KMS-11 (cell line): ENCODE results near the gene CAMTA2.

ENCODE experiments used
- H2AFZ ChIP-seq: fragments of 200-600 bp; sonication (generic); 2 replicates; pipeline ENCODE4 v1.6.1; 2016; ENCODE audit warnings: antibody characterized with exemption, mixed run types, low read depth
- H3K27ac ChIP-seq: fragments of 200-600 bp; sonication (generic); 2 replicates; pipeline ENCODE4 v1.6.1; 2016; ENCODE audit warnings: mild to moderate bottlenecking, mixed run types
- H3K27me3 ChIP-seq: fragments of 200-600 bp; sonication (generic); 2 replicates; pipeline ENCODE4 v1.6.1; 2017; ENCODE audit warnings: mild to moderate bottlenecking, low read depth, mixed run types, moderate library complexity; ENCODE audit not compliant: insufficient read depth
- H3K36me3 ChIP-seq: fragments of 200-600 bp; sonication (generic); 2 replicates; pipeline ENCODE4 v1.6.1; 2017; ENCODE audit warnings: mild to moderate bottlenecking, mixed run types; ENCODE audit not compliant: insufficient read depth
- H3K4me1 ChIP-seq: fragments of 200-600 bp; sonication (generic); 2 replicates; pipeline ENCODE4 v1.6.1; 2016; ENCODE audit warnings: mild to moderate bottlenecking, low read depth, mixed run types; ENCODE audit not compliant: poor library complexity, severe bottlenecking
- H3K4me2 ChIP-seq: fragments of 200-600 bp; sonication (generic); 2 replicates; pipeline ENCODE4 v1.7.0; 2016; ENCODE audit warnings: mild to moderate bottlenecking, mixed run types
- H3K4me3 ChIP-seq: fragments of 200-600 bp; sonication (generic); IDR thresholded peaks from 2 replicates; pipeline ENCODE4 v1.6.1; 2017; ENCODE audit warnings: low read depth, low read length, mixed read lengths; ENCODE audit not compliant: insufficient read depth
- H3K79me2 ChIP-seq: fragments of 200-600 bp; sonication (generic); 2 replicates; pipeline ENCODE4 v1.6.1; 2016; ENCODE audit warnings: low read depth, mixed run types; ENCODE audit not compliant: insufficient read depth
- H3K9ac ChIP-seq: fragments of 200-600 bp; sonication (generic); 2 replicates; pipeline ENCODE4 v1.6.1; 2016; ENCODE audit warnings: mild to moderate bottlenecking, mixed run types
- H4K20me1 ChIP-seq: fragments of 200-600 bp; sonication (generic); 2 replicates; pipeline ENCODE4 v1.6.1; 2016; ENCODE audit warnings: mild to moderate bottlenecking, mixed run types; ENCODE audit not compliant: insufficient read depth
- TF ChIP-seq, protein P1 (sequence below): fragments of 200-600 bp; sonication (generic); conservative IDR thresholded peaks from 2 replicates; pipeline ENCODE4 v1.6.1; 2017; ENCODE audit warnings: low read depth, mild to moderate bottlenecking, antibody characterized with exemption, low read length, moderate library complexity, mixed read lengths

The CAMTA2 gene

DNA sequence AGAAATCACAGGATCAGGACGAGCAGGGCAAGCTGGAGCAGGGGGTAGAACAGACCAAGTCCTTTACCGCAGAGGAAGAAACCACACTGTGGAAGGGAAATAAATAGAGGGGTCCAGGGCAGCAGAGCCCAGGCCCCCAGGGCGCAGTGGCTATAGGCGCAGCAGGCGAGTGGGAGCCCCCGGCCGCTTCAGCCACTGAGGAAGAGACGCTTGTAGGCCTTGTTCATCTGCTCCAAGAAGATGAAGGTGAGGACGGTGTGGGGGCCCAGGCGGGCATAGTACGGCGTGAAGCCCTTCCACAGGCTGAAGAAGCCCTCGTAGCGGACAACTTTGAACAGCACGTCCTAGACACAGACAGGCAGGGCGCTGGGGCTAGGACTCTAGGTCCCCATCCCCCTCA is 49.9 kb downstream of the CAMTA2 start:
- Histone ChIP-seq H3K4me2 (no peak overlapping the region), H3K79me2 (no peaks in the 10 kb centered on the region), H2AFZ (no peak overlapping the region), H3K27me3 (no peaks in the 10 kb centered on the region), H3K27ac (no peak overlapping the region), H4K20me1 (no peaks in the 10 kb centered on the region), H3K36me3 (no peaks in the 10 kb centered on the region), H3K9ac (no peak overlapping the region), H3K4me1 (no peaks in the 10 kb centered on the region), H3K4me3 (no peak overlapping the region)
- TF ChIP-seq, protein P1, sequence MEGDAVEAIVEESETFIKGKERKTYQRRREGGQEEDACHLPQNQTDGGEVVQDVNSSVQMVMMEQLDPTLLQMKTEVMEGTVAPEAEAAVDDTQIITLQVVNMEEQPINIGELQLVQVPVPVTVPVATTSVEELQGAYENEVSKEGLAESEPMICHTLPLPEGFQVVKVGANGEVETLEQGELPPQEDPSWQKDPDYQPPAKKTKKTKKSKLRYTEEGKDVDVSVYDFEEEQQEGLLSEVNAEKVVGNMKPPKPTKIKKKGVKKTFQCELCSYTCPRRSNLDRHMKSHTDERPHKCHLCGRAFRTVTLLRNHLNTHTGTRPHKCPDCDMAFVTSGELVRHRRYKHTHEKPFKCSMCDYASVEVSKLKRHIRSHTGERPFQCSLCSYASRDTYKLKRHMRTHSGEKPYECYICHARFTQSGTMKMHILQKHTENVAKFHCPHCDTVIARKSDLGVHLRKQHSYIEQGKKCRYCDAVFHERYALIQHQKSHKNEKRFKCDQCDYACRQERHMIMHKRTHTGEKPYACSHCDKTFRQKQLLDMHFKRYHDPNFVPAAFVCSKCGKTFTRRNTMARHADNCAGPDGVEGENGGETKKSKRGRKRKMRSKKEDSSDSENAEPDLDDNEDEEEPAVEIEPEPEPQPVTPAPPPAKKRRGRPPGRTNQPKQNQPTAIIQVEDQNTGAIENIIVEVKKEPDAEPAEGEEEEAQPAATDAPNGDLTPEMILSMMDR = no peak

DNA sequence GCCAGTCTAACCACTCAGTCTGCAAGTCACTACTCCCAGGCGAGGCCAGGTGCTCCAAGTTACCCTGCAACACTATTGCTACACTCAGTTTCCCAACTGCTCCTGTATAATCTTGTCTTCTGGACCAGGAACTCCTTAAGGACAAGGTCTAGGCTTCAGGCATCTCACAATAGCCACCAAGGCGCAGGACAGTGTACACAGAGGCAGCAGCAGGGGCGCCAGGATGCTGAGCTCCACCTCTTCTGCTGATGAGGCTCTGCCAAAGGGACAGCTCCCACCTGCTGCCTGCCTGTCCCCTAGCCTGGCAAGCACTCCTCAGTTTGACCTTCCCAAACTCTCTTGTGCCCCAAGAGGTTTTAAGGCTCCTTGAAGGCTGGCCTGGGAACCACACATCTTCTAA is 51.0 kb downstream of the CAMTA2 start:
- Histone ChIP-seq H3K4me1 (no peaks in the 10 kb centered on the region), H3K79me2 (no peaks in the 10 kb centered on the region), H3K4me3 (no peak overlapping the region), H3K4me2 (no peak overlapping the region), H4K20me1 (no peaks in the 10 kb centered on the region), H3K9ac (no peak overlapping the region), H3K27me3 (no peaks in the 10 kb centered on the region), H2AFZ (no peak overlapping the region), H3K27ac (no peak overlapping the region), H3K36me3 (no peaks in the 10 kb centered on the region)
- TF ChIP-seq, protein P1 = no peak

DNA sequence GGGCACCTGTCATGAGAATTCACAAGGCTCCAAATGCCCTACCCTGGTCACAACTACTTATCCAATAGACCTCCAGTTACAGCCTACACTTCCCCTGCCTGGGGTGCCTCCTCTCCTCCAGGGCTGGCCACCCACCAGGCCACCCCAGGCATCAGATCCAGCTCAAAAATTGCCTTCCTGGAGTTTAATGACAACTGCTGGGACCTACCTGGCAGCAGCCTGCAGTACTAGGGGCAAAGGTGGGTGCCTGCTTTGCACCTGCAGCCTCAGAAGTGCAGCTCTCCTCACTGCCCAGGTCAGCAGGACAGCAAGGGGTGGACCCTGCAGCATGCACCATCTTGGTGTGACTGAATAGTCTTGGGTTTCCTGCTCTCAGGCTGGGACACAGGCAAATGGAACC is 51.8 kb downstream of the CAMTA2 start:
- H3K4me2 ChIP-seq = no peak overlapping the region
- H3K27ac ChIP-seq = no peak overlapping the region
- TF ChIP-seq, protein P1 = no peak
- no peaks in the 10 kb centered on the region for H3K36me3 ChIP-seq
- no peaks in the 10 kb centered on the region for H3K79me2 ChIP-seq
- no peak overlapping the region for H2AFZ ChIP-seq
- no peak overlapping the region for H3K4me3 ChIP-seq
- no peak overlapping the region for H3K9ac ChIP-seq
- H4K20me1 ChIP-seq = no peaks in the 10 kb centered on the region
- no peaks in the 10 kb centered on the region for H3K4me1 ChIP-seq
- no peaks in the 10 kb centered on the region for H3K27me3 ChIP-seq

DNA sequence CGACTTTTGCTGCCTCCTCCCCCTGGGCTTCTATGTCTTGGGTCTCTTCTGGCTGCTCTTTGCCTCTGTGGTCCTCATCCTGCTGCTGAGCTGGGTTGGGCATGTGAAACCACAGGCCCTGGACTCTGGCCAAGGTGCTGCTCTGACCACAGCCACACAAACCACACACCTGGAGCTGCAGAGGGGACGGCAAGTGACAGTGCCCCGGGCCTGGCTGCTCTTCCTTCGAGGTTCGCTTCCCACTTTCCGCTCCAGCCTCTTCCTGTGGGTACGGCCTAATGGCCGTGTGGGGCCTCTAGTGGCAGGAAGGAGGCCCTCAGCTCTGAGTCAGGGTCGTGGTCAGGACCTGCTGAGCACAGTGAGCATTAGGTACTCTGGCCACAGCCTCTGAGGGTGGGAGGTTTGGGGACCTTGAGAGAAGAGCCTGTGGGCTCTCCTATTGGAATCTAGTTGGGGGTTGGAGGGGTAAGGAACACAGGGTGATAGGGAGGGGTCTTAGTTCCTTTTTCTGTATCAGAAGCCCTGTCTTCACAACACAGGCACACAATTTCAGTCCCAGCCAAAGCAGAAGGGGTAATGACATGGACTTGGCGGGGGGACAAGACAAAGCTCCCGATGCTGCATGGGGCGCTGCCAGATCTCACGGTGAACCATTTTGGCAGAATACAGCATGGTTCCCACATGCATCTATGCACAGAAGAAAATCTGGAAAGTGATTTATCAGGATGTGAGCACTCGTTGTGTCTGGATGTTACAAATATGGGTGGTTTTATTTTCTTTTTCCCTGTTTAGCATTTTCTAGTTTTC is 53.1 kb downstream of the CAMTA2 start:
- Histone ChIP-seq H4K20me1 (no peaks in the 10 kb centered on the region), H3K27me3 (no peaks in the 10 kb centered on the region), H3K4me3 (no peak overlapping the region), H3K9ac (no peak overlapping the region), H3K4me2 (no peak overlapping the region), H3K27ac (no peak overlapping the region), H3K79me2 (no peaks in the 10 kb centered on the region), H2AFZ (no peak overlapping the region), H3K4me1 (no peaks in the 10 kb centered on the region), H3K36me3 (no peaks in the 10 kb centered on the region)
- TF ChIP-seq, protein P1 = no peak
